Hematopoietic multipotent progenitor cell treated with erythropoietin and hydrocortisone succinate and interleukin-3 and kit ligand, for 15 days (in vitro differentiated cells): Measurements from ENCODE around the gene OR5AC2.

Source experiments
- DNase-seq: peaks from one replicate; pipeline ENCODE4 v3.0.0-alpha.2; 2015; ENCODE audit warnings: low spot score

Gene OR5AC2, protein sequence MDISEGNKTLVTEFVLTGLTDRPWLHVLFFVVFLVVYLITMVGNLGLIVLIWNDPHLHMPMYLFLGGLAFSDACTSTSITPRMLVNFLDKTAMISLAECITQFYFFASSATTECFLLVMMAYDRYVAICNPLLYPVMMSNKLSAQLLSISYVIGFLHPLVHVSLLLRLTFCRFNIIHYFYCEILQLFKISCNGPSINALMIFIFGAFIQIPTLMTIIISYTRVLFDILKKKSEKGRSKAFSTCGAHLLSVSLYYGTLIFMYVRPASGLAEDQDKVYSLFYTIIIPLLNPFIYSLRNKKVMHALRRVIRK

DNA sequence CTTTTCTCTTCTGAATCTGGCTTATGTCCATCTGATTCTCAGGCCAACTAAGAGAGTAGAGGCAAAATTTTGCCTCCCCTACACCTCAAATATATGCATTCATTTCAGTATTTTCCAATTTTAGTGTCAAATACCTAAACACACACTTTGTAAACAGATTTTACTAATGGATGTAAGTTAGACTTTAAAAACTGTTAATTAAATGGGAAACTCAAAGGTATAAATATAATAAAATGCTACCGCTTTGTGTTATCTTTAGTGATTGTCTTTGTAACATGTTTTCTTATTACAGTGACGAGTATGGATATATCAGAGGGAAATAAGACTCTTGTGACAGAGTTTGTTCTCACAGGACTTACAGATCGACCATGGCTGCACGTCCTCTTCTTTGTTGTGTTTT lies at the start of gene OR5AC2:
Gene OR5AC2, plus strand, starts transcription at position 301 of the 400 bp plus-strand sequence. Its CDS starts 0 bp downstream, at position 301.
- DNase-seq = no peak

DNA sequence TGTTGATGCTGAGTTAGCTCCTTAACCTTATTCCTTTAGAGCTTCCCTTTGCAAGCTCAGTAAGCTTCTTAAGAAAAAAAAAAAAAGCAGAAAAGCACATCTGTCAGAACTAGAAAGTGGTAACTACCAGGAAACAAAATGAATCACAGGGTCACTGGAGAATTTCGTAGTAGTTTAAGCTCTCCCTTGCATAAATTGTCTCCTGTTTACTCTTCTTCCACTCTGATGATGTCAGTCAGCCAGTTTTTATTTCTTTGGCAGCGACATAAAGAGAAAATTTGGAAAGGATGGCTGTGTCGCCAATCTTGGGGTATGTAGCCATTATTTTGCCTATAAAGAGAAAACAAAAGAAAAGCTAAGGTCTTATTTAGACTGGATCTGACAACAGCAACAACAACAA lies 48.7 kb upstream of the OR5AC2 start:
- DNase-seq = no peak

DNA sequence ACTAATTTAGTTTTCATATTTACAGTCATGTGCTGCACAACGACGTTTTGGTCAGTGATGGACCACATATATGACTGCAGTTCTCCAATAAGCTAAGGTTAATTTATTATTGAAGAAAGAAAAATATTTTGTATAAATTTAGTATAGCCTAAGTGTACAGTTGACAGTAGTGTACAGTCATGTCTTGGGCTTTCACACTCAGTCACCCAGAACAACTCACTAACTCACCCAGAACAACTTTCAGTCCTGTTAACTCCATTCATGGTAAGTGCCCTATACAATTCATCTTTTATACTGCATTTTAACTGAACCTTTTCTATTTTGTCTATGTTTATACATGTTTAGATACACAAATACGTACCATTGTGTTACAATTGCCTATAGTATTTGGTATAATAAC lies 48.1 kb upstream of the OR5AC2 start:
- DNase-seq = no peak

DNA sequence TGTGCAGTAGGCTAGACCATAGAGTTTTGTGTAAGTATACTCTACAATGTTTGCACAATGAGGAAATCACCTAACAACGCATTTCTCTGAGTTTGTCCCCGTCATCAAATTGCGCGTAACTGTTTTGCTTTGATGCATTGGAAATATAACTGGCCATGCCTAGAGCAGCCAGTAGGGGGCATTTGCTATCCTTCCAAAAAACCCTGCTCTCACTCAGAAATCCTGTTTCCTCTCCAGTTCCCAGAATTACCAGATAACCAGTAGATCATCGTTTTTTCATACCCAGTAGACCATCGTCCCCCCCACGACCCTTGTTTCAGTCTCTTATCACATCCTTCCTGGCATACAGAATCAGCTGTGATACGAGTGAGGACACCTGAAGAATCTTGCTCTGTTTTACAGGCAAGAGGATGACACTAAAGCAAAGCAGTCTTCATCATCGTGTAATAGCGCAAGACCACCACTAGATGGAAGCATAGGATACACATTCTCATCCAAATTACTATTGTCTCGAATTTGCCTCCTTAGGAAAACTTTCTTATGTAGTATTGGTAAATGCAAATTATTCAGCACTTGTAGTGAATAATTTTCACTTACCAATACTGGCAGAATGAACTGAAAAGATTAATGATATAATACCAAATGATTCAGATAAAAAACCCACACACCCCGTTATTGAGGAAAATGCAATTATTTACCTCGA lies 47.5 kb upstream of the OR5AC2 start:
- peak; percentile 69 for DNase-seq

DNA sequence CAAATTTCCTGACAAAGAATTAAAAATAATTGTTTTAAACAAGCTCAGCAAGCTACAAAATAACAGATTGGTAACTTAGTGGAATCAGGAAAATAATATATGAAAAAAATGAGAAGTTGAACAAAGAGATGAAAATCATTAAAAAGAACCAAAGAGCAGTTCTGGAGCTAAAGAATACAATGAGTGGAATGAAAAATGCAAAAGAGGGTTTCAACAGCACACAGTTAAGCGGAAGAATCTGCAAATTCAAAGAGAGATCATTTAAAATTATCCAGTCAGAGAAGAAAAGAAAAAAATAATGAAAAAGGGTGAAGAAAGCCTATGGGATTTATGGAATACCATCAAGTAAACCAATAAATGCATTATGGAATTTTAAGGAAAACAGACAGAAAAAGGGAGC lies 45.6 kb upstream of the OR5AC2 start:
- DNase-seq = no peak

DNA sequence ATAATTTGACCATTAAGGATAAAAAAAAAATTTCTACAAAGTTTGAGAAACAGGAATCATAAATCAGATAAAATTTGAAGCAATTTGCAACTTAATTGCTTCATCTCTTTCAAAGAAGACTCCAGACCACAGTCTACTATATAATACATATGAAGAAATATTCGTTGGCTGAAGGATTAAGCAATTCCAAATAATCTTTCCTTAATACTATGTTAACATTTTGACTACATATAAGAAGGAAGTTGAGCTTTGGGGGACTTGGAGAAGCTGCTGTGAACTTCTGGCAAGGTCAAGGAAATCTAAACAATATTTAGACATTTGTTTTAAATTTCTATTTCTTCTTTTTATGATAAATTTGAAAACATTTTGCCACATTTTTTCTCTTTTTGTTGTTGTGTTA lies 38.4 kb upstream of the OR5AC2 start:
- DNase-seq = no peak

DNA sequence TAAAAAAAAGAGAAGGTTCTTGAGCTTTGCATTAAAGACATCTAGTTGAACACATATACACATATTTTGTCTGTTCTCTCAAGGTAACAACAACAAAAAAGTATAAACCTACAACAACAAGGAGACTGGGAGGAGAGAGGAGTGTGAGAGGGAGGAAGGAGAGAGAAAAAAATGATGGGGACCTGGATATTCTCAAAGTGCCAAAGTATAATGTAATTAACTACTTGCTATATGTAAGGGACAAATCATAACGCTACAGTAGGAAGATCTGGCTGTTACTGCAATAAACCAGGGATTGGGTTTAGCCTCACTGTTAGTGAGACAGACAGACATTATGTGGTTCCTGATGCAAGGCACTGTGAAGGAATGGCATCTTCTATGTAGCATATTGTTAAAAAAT lies 37.7 kb upstream of the OR5AC2 start:
- no peak for DNase-seq

DNA sequence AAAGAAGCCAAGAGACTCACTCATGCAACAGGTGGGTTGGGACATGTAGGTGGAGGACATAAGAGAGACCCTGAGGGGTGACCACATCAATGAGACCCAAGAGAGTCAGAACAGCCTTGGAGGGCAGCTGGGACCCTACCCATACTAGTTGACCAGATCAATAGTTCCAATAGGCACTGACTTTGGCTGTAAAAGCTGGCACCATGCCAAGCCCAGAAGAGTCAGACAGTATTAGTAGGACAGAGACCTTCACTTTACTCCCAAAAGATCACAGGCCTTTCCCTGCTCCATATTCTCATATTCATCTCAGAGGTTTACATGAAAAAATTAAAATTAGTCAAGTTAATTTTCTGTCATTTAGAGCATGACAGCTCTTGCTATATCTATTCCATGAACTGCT lies 30.9 kb upstream of the OR5AC2 start:
- no peak for DNase-seq

DNA sequence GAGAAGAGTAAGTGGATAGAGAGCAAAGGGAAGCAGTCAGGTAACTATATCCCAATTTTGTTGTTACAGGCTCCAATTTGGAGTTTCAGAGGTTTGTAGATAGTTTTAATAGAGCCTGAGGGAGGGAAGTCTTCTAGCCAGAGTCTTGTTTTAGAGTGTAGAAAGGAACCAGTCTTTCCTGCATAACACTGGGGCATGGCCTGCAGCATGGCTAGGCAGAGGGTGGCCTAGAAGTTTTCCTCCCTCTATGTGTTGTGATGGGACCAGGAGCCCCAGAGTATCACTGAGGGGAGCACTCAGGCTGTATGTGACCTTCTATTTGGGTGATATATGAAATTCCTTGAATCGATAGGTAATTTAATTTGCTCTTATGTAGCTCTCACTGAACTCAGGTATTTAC lies 29.3 kb upstream of the OR5AC2 start:
- DNase-seq = no peak

DNA sequence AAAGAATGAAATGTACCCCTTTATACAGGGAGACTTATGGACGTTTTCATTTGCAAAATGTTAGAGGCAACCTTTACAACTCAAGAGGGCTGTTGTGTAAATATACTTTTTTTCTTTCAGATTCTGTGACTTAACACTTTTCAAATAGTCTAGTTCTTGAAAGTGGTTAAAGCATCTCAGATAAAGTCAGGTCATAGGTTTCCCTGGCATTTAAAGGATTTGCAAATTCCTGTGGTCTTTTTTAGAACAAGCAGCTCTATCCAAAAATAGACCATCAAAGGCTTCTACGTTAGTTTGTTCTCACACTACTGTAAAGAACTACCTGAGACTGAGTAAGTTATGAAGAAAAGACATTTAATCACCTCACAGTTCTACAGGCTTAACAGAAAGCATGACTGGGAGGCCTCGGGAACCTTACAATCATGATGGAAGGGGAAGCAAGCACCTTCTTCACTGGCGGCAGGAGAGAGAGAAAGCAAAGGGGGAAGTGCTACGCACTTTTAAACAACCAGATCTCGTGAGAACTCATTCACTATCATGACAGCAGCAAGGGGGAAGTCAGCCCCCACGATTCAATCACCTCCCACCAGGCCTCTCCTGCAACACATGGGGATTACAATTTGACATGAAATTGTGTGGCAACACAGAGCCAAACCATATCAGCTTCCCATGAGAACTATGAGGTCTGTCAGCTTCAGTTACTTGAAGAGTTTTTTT lies 28.6 kb upstream of the OR5AC2 start:
- no peak for DNase-seq

DNA sequence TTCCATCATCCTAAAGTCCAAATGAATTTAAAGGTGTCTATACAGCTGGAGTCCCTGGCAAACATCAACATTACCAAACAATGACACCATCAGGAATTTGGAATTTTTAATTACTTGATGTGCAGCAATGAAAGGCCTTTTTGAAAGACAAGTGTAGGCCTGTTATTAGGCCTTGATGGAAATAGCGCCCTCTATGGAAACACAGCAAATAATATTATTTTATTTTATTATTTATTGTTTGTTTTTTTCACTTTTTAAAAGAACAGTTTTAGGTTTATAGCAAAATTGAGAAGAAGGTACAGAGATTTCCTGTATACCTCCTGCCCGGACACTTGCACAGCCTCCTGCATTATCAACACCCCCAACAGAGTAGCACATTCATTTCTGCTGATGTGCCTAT lies 18.1 kb upstream of the OR5AC2 start:
- DNase-seq = no peak

DNA sequence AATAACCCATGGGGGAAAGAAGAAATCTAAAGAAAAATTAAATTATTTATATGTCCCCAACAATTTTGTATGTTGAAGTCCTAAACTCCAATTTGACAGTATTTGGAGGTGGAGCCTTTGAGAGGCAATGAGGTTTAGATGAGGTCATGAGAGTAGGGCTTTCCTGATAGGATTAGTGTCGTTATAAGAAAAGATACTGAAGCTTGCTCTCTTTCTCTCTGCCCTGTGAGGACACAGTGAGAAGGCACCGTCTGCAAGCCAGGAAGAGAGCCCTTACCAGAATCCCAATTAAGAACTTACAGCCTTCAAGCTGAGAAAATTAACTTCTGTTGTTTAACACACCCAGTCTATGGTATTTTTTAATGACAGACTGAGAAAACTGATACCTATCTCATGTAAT lies 16.1 kb upstream of the OR5AC2 start:
- DNase-seq = no peak

DNA sequence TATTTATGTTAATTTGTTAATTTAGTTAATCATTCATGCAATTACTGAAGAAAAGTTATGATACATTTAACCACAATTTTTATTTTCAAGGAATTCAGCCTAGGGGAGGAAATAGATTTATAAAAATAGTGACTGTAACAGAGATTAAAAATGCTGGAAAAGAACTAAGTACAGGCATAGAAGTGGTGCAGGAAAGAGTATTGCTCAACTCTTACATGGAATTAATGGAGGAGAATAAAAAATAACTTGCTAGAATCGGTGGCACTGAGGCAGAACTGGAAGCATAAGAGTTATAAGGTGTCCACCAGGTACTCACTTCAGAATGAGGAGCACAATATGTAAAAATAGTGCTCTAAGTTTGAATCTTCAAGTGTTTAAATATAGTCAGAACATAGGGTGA lies 13.5 kb upstream of the OR5AC2 start:
- DNase-seq = no peak

DNA sequence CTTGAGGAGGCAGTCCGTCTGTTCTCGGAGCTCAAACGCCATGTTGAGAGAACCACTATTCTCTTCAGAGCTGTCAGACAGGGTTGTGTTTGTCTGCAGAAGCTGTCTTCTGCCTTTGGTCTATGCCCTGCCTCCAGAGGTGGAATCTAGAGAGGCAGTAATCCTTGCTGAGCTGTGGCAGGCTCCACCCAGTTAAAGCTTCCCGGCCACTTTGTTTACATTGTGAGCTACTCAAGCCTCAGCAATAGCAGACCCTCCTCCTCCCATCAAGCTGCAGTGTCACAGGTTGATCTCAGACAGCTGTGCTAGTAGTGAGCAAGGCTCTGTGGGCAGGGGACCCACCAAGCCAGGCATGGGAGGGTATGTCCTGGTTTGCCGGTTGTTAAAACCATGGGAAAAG lies 8.9 kb downstream of the OR5AC2 start:
- DNase-seq = no peak

DNA sequence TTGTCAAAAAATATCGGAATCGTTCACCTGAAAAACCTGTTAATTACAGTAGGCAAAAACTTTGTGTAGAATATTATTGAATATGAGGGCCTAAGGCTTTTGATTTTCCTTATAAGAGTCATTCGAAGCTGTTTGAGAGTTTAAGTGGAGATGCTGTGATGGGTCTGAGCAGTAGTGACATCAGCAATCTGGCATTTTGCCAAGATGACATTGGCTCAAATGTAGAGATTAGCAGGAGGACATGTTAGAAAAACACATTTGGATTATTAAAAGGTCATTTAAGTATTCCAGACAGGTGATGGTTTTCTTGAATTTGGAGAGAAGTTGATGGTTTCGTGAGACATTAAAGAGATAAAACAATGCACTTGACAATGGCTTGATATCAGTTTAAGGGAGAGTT lies 12.9 kb downstream of the OR5AC2 start:
- DNase-seq = no peak

DNA sequence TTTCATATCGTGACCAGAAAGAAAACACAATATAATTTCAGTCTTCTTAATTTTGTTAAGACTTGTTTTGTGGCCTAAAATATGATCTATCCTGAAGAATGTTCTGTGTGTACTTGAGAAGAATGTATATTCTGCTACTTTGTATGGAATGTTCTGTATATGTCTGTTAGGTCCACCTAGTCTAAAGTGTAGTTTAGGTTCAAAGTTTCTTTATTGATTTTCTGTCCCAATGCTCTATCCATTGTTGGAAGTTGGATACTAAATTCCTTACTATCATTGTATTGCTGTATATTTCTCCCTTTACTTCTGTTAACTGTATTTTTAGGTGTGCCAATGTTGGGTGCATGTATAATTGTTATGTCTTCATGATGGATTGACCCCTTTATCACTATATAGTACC lies 21.2 kb downstream of the OR5AC2 start:
- no peak for DNase-seq

DNA sequence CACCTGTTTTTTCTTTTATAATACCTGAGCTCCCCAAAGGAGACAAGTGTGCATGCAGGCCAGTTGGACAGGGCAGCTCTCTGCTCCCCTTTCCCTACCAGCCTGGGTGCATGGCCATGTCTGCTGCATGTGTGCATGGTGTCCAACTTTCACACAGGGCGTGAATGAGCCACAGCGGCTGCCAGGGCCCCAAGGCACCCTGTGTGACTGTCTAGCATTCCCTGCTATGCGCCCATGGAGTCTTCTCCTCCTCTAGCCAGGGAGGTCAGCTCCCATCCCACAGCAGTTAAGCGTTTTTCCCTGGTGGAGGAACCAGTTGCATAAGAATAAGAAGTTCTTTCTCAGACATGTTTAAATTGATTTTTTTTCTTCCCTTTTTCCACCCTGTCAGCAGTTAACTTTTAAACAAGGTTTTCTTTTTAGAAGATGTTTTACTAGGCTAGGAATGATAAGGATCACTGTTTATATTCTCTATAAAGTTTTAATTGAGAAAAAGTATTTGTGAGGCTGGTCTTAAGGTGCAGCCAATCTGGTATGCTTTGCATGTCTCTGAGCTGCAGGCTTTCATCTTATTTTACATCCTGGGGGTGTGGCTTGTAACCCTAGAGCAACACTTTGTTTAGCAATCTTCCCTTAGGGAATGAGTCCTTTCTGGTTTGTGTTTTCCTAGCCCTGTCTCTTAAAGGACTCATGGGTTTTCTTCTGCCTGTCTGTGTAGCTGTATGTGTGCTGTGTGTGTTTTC lies 23.0 kb downstream of the OR5AC2 start:
- DNase-seq = no peak

DNA sequence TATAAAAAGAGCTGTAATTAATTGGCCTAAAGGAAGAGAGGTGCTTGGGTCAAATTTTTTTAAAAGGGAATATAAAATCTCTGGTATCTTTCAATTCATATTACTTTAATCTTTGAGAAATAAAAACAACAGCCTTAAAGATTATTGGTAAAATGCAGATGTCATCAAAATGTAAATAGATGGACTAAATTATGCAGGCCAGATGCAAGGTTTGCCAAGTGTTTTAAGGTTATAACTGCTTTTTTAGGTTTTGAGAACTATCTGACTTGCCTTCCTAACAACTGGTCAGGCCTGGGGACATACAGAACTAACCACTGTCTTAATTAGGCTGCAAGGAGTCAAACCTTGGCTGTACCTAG lies 23.6 kb downstream of the OR5AC2 start:
- no peak for DNase-seq

DNA sequence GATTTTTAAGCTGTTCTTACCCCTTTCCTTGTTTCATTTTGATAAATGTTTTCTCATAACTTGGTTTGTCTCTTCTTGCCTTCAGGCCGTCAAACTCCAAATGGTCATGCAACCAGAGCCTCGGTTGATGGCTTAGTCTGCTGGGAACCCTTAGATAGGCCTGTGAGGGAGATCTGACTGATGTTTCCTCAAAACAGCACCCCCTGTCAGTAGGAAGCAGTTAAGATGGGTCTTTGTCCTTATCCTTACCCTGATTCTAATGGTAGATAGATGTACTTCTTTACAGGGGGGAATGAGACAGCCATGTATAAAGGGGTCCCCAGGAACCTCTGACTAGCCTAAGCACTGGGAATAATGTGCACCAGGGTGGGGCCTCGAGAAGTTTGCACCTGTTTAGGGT lies 27.3 kb downstream of the OR5AC2 start:
- DNase-seq = no peak

DNA sequence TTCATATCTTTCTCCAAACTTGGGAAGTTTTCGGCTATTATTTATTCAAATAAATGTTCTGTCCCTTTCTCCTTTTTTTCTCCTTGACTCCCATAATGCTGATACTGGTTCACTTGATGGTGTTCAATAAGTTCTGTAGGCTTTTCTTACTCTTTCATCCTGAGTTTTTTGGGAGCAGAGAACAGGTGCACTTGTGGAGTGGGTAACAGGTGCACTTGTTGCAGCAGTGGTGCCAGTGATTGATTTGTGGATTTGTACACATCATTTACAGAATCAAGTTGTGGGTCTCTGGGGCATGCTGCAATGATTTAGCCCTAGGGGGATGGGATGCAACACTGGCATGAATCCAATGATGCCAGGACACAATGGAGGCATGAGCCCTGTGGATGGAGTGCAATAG lies 28.7 kb downstream of the OR5AC2 start:
- DNase-seq = no peak

DNA sequence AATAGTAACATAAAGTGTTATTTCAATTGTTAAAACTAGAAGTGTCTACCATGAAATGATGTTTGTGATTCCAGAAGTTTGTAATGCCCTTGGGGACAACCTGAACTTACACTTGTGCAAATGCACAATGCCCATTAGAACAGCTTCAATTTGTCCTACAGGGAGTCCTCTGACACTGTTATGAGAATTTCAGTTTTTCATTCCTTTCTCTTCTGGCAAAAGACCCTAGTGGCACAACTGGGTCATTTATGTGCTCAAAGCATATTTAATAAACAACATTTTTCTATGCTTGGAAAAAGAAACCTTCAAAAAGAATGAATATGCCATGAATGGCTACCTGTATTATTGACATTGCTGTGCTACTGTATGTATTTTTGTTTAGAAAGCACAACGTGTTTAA lies 43.4 kb downstream of the OR5AC2 start, which contains the start of gene OR5H1:
Gene OR5H1, plus strand, starts transcription at position 301 of the 400 bp plus-strand sequence. CDS start 1,977 bp downstream, outside the sequence.
- DNase-seq = no peak

DNA sequence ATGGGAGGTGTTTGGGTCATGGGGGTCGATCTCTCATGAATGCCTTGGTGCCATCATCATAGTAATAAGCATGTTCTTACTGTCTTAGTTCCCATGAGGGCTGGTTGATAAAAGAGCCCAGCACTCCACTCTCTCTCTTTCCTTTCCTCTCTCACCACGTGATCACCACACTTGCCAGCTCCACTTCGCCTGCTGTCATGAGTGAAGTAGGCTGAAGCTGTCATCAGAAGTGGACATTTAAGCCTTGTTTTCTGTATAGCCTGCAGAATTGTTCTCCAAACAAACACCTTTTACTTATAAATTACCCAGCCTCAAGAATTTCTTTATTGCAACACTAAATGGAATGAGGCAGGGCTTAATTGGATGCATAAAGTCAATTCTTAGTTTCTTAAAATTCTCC lies 49.7 kb downstream of the OR5AC2 start:
- no peak for DNase-seq
